Activated gamma-delta T cell treated with Interleukin-2 at 50 U/mL for 16 hours (primary cell): ENCODE results near the gene PRR19.

Experiments
- DNase-seq: peaks from one replicate; pipeline ENCODE4 v3.0.0-alpha.2; 2020

The PRR19 gene

GRCh38 chr19:42353341-42354015, 51.5 kb downstream of the PRR19 start:
- DNase-seq: no peak

- DNase-seq: no peak
Observed at GRCh38 chr19:42355896-42356295, 54.0 kb downstream of the PRR19 start.

- DNase-seq: no peak
Observed at GRCh38 chr19:42356686-42357085, 54.8 kb downstream of the PRR19 start.

- no peak for DNase-seq
Observed at GRCh38 chr19:42357290-42357689, 55.4 kb downstream of the PRR19 start.
